ENCODE results near the gene TASP1. TPM values are rescaled to one million over a fixed set of nuclear protein-coding genes. Genes with fewer than 3 reads are reported as not detected.
"Not testable (repeated sequence)": the region's sequence is repeated elsewhere in the genome, so short reads cannot be mapped to it uniquely, and the experiment has no call there.

The TASP1 gene
- total RNA-seq, 2 experiments from 2014 or later: 9.9 to 10.7 TPM

GRCh38 chr20:13626724-13627123, 12.0 kb downstream of the TASP1 start:
- Mint-ChIP-seq H3K27ac (no peak overlapping the region), H3K27me3 (no peaks in the 10 kb centered on the region), H3K36me3 (peaks cover 14% of the 10 kb centered on the region), H3K4me3 (no peak overlapping the region), H3K4me1 (no peaks in the 10 kb centered on the region), H3K9me3 (no peaks in the 10 kb centered on the region)
- no peak for ATAC-seq (ENCODE audit: low read depth)
- DNase-seq: no peak
- POLR2A ChIA-PET: no interaction called here

DNA sequence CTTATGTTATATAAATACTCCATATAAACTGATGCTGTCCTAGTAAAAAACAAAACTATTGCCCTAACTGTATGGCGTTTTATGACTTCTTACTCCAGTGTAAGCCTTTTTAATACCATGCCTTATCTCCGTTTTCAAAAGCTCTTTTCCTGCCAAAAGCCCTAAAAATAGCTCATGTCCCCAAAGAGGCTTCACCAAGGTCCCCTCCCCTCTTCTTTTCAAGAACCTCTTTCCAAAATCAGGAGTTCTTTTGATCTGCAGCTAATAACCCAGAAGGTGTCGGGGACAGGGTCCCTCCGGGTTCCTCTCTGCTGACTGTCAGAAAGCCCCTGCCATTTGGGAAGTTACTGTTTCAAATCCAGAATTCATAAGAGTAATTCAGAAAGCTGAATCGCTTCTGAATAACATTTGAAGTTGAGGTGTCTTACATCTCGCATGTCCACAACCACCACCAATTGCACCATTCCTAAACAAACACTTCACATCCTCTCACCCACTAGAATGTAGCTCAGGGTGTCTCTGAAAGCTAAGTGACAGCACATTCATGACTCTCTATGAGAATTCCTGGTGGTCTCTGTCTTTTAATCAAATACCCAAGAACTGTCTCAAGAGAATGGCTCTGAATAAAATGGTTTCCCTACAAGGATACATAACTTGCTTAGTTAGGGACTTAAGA, 13.3 kb downstream of the TASP1 start:
- Mint-ChIP-seq H3K9me3 (no peaks in the 10 kb centered on the region), H3K36me3 (peaks cover 14% of the 10 kb centered on the region)

GRCh38 chr20:13619415-13619814, 19.3 kb downstream of the TASP1 start:
- not testable (repeated sequence) for H3K36me3 Mint-ChIP-seq, H3K4me1 Mint-ChIP-seq

More for the DNA sequence above, 13.3 kb downstream of the TASP1 start:
- H3K4me1 Mint-ChIP-seq: no peaks in the 10 kb centered on the region
- H3K27me3 Mint-ChIP-seq: no peaks in the 10 kb centered on the region
- H3K27ac Mint-ChIP-seq: no peak overlapping the region
- ATAC-seq (ENCODE audit: low read depth) (no peak), DNase-seq (no peak)
- POLR2A ChIA-PET: no interaction called here
- H3K4me3 Mint-ChIP-seq: no peak overlapping the region

DNA sequence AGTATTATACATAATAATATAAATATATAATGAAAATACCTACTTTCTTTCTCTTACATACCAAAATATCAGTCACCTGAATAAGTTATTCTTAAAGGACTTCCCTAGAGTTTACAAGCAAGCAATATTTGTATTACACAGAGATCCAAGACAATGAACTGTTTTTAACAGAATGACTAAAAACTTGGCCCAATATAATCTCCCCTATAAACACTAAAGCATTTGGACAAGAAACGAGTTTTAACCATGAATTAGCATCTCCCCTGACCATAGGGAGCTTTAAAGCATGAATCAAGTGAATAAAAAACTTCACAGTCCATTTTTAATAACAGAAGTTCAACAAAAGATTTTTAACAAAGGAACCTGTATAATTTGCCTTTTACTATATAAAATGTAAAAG, 20.3 kb downstream of the TASP1 start:
- H3K4me1 Mint-ChIP-seq; H3K27ac Mint-ChIP-seq; ATAC-seq (ENCODE audit: low read depth); H3K4me3 Mint-ChIP-seq; H3K36me3 Mint-ChIP-seq; POLR2A ChIA-PET; H3K9me3 Mint-ChIP-seq; H3K27me3 Mint-ChIP-seq; DNase-seq: not testable (repeated sequence)

More at GRCh38 chr20:13619415-13619814, 19.3 kb downstream of the TASP1 start:
- H3K27ac Mint-ChIP-seq; ATAC-seq (ENCODE audit: low read depth); POLR2A ChIA-PET; H3K4me3 Mint-ChIP-seq; H3K9me3 Mint-ChIP-seq; DNase-seq; H3K27me3 Mint-ChIP-seq: not testable (repeated sequence)

- H3K27me3 Mint-ChIP-seq; H3K27ac Mint-ChIP-seq; H3K36me3 Mint-ChIP-seq; H3K4me1 Mint-ChIP-seq; H3K9me3 Mint-ChIP-seq; DNase-seq; H3K4me3 Mint-ChIP-seq; ATAC-seq (ENCODE audit: low read depth); POLR2A ChIA-PET: not testable (repeated sequence)
Measured at GRCh38 chr20:13617585-13617984, 21.1 kb downstream of the TASP1 start.

DNA sequence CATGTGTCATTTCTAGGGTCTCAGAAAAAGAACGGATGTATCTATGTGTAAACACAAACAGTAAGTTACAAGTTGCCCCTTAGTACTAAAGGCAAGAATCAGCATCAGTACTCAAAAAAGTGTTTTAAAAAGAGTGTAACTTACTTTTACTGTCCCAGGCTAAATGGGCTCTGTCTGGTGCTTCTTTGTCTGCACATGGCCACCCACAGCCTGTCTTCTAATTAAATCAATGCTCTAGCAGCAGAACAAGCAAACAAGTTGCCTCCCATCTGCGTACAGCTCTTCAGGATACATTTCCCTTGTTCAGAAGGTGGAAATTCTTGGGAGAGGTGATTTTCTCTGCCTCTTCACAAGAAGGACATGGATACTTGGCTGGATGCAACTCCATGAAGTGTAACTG, 22.0 kb downstream of the TASP1 start:
- H3K27ac Mint-ChIP-seq; DNase-seq; ATAC-seq (ENCODE audit: low read depth); H3K4me1 Mint-ChIP-seq; H3K9me3 Mint-ChIP-seq; H3K36me3 Mint-ChIP-seq; H3K27me3 Mint-ChIP-seq; H3K4me3 Mint-ChIP-seq; POLR2A ChIA-PET: not testable (repeated sequence)

- H3K36me3 Mint-ChIP-seq: no peaks in the 10 kb centered on the region
- H3K27me3 Mint-ChIP-seq: no peaks in the 10 kb centered on the region
- ATAC-seq (ENCODE audit: low read depth): no peak
- H3K4me3 Mint-ChIP-seq: no peak overlapping the region
- no peak overlapping the region for H3K27ac Mint-ChIP-seq
- no peak for DNase-seq
- peaks cover 2% of the 10 kb centered on the region for H3K4me1 Mint-ChIP-seq
- POLR2A ChIA-PET: no interaction called here
- H3K9me3 Mint-ChIP-seq: no peaks in the 10 kb centered on the region
Measured at GRCh38 chr20:13613917-13614316, 24.8 kb downstream of the TASP1 start.

GRCh38 chr20:13611611-13612125, 27.1 kb downstream of the TASP1 start:
- Mint-ChIP-seq H3K4me3 (no peak overlapping the region), H3K9me3 (no peaks in the 10 kb centered on the region), H3K36me3 (no peaks in the 10 kb centered on the region), H3K27ac (no peak overlapping the region), H3K27me3 (no peaks in the 10 kb centered on the region), H3K4me1 (peaks cover 2% of the 10 kb centered on the region)
- POLR2A ChIA-PET: no interaction called here
- DNase-seq (no peak), ATAC-seq (ENCODE audit: low read depth) (no peak)

DNA sequence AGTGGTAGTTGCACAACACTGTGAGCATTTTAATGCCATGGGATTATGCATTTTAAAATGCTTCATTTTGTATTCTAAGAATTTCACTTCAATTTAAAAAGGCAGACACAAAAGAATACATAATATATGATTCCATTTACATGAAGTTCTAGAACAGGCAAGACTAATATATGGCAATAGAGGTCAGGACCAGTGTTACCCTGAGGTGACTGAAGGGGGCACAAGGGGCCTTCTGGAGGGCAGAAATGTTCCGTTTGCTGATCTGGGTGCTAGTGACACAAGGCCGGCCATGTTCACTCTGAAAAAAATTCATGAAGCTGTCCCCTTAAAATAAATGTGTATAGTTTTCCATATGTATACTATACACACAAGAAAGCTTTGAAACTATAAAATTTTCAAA, 28.5 kb downstream of the TASP1 start:
- DNase-seq (no peak), ATAC-seq (ENCODE audit: low read depth) (no peak)
- H3K4me3 Mint-ChIP-seq: no peak overlapping the region
- H3K27ac Mint-ChIP-seq: no peak overlapping the region
- H3K4me1 Mint-ChIP-seq: peaks cover 1% of the 10 kb centered on the region
- H3K27me3 Mint-ChIP-seq: no peaks in the 10 kb centered on the region
- no peaks in the 10 kb centered on the region for H3K9me3 Mint-ChIP-seq
- POLR2A ChIA-PET: no interaction called here
- peaks cover 4% of the 10 kb centered on the region for H3K36me3 Mint-ChIP-seq

GRCh38 chr20:13608066-13608465, 30.7 kb downstream of the TASP1 start:
- no peaks in the 10 kb centered on the region for H3K27me3 Mint-ChIP-seq

GRCh38 chr20:13593423-13593822, 45.3 kb downstream of the TASP1 start:
- POLR2A ChIA-PET; H3K4me1 Mint-ChIP-seq; H3K9me3 Mint-ChIP-seq; H3K27ac Mint-ChIP-seq; ATAC-seq (ENCODE audit: low read depth); DNase-seq; H3K4me3 Mint-ChIP-seq; H3K27me3 Mint-ChIP-seq: not testable (repeated sequence)
- peaks cover 27% of the 10 kb centered on the region for H3K36me3 Mint-ChIP-seq

More at GRCh38 chr20:13608066-13608465, 30.7 kb downstream of the TASP1 start:
- DNase-seq (no peak), ATAC-seq (ENCODE audit: low read depth) (no peak)
- Mint-ChIP-seq H3K9me3 (no peaks in the 10 kb centered on the region), H3K4me3 (no peak overlapping the region), H3K36me3 (peaks cover 9% of the 10 kb centered on the region), H3K27ac (no peak overlapping the region), H3K4me1 (no peaks in the 10 kb centered on the region)
- POLR2A ChIA-PET: no interaction called here

- no peak for ATAC-seq (ENCODE audit: low read depth)
- H3K27me3 Mint-ChIP-seq: no peaks in the 10 kb centered on the region
- H3K9me3 Mint-ChIP-seq: peaks cover 10% of the 10 kb centered on the region
- H3K4me1 Mint-ChIP-seq: peaks cover 1% of the 10 kb centered on the region
- DNase-seq: no peak
- peaks cover 21% of the 10 kb centered on the region for H3K36me3 Mint-ChIP-seq
- POLR2A ChIA-PET: no interaction called here
- no peak overlapping the region for H3K4me3 Mint-ChIP-seq
- no peak overlapping the region for H3K27ac Mint-ChIP-seq
Measured at GRCh38 chr20:13588049-13588448, 50.7 kb downstream of the TASP1 start.

DNA sequence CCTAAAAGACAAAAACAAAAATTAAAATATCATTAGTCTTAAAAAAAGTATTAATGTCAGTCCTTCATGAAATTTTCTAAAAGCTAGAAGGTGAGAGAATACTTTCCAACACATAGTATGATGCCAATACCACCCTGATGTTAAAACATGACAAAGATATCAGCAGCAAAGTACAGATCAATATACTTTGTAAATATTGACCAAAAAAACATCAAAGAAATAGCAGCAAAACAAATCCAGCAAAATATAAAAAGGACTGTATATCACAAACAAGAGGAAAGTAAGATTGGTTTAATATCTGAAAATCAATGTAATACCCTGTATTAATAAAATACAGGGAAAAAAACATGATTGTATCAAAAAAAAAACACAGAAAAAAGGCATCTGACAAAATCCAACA, 51.4 kb downstream of the TASP1 start:
- no peak for DNase-seq
- POLR2A ChIA-PET: no interaction called here
- Mint-ChIP-seq H3K4me3 (no peak overlapping the region), H3K36me3 (peaks cover 21% of the 10 kb centered on the region), H3K9me3 (peaks cover 10% of the 10 kb centered on the region), H3K27ac (no peak overlapping the region), H3K27me3 (no peaks in the 10 kb centered on the region), H3K4me1 (peaks cover 1% of the 10 kb centered on the region)
- ATAC-seq (ENCODE audit: low read depth): no peak

DNA sequence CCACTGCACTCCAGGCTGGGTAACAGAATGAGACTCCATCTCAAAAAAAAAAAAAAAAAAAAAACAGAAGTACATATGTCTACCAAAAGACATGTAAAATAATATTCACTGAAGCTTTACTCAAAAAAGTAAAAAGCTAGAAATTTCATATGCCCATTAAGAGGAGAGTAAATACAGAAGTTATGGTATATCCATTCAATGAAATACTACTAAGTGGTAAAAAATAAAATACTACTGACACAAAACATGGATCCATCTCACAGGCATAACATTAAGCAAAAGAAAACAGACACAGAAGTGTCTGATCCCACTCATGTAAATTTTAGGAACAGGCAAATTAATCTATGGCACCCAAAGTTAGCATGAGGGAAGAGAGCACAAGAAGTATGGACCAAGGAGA, 52.6 kb downstream of the TASP1 start:
- DNase-seq: no peak
- POLR2A ChIA-PET: no interaction called here
- peaks cover 10% of the 10 kb centered on the region for H3K9me3 Mint-ChIP-seq
- no peaks in the 10 kb centered on the region for H3K27me3 Mint-ChIP-seq
- ATAC-seq (ENCODE audit: low read depth): no peak
- no peak overlapping the region for H3K4me3 Mint-ChIP-seq
- peaks cover 1% of the 10 kb centered on the region for H3K4me1 Mint-ChIP-seq
- peaks cover 21% of the 10 kb centered on the region for H3K36me3 Mint-ChIP-seq
- no peak overlapping the region for H3K27ac Mint-ChIP-seq

Data from activated naive CD8-positive, alpha-beta T cell treated with anti-CD3 and anti-CD28 coated beads, Interleukin-2, amount 10 ng/mL, durations not matched to agents 7 days and 5 days (primary cell).